HEK293 (cell line): ENCODE data around the gene PDE8B.

Experiments
- CTCF ChIA-PET: fragments of 350-600 bp; formaldehyde crosslinking; extraction: SDS; loops from one replicate; lab custom pipeline; 2021; ENCODE audit warnings: antibody characterized with exemption; lab: Yijun Ruan, JAX
- POLR2A ChIA-PET: fragments of 300-600 bp; formaldehyde crosslinking; extraction: SDS; loops from one replicate; lab custom pipeline; 2020; ENCODE audit warnings: antibody characterized with exemption, inconsistent platforms; lab: Yijun Ruan, JAX
- H3K27ac ChIP-seq: fragments of 200-500 bp; sonication (Bioruptor generic); 2 replicates; pipeline ENCODE4 v1.5.1; 2014; ENCODE audit warnings: low read depth, low read length, control low read depth, inconsistent platforms; ENCODE audit errors: extremely low read depth
- H3K36me3 ChIP-seq, 2 experiments: fragments of 200-500 bp in 1 of 2; sonication (Bioruptor generic) in 1 of 2; 1 replicate in 1 of 2; 2 replicates in 1 of 2; pipeline ENCODE4 v1.5.1; 2014 to 2017; ENCODE audit warnings: inconsistent platforms in 2 of 2, low read length in 2 of 2; ENCODE audit not compliant: control insufficient read depth in 2 of 2, insufficient read depth in 1 of 2
- H3K4me1 ChIP-seq: fragments of 200-500 bp; sonication (Bioruptor generic); 2 replicates; pipeline ENCODE4 v1.5.1; 2014; ENCODE audit warnings: mild to moderate bottlenecking, low read length, inconsistent platforms; ENCODE audit not compliant: control insufficient read depth, insufficient read depth
- H3K4me3 ChIP-seq: 2 replicates; pipeline ENCODE4 v1.5.1; 2011; ENCODE audit warnings: low read depth, mild to moderate bottlenecking, control low read depth, low read length, moderate library complexity
- H3K9me3 ChIP-seq: fragments of 200-500 bp; sonication (Bioruptor generic); 2 replicates; pipeline ENCODE4 v1.5.1; 2014; ENCODE audit warnings: low read depth, low read length, inconsistent platforms; ENCODE audit not compliant: control insufficient read depth, insufficient read depth
- KLF7 ChIP-seq: fragments of 450-650 bp; formaldehyde crosslinking; IDR thresholded peaks from 2 replicates; pipeline ENCODE4 v1.5.1; 2016; ENCODE audit warnings: missing biosample characterization, missing genetic modification characterization, borderline replicate concordance
- KLF8 ChIP-seq: fragments of 450-650 bp; formaldehyde crosslinking; IDR thresholded peaks from 2 replicates; pipeline ENCODE4 v1.5.1; 2016; ENCODE audit warnings: missing biosample characterization, missing genetic modification characterization
- SP2 ChIP-seq: fragments of 450-650 bp; formaldehyde crosslinking; IDR thresholded peaks from 2 replicates; pipeline ENCODE4 v1.5.1; 2016; ENCODE audit warnings: missing biosample characterization, missing genetic modification characterization
- SP7 ChIP-seq: fragments of 450-650 bp; formaldehyde crosslinking; IDR thresholded peaks from 2 replicates; pipeline ENCODE4 v1.5.1; 2016; ENCODE audit warnings: missing biosample characterization, missing genetic modification characterization
- ZBTB49 ChIP-seq: fragments of 450-650 bp; formaldehyde crosslinking; IDR thresholded peaks from 2 replicates; pipeline ENCODE4 v1.5.1; 2016; ENCODE audit warnings: missing biosample characterization, missing genetic modification characterization, low read depth
- ZNF311 ChIP-seq: fragments of 450-650 bp; formaldehyde crosslinking; IDR thresholded peaks from 2 replicates; pipeline ENCODE4 v1.5.1; 2017; ENCODE audit warnings: missing biosample characterization, missing genetic modification characterization, borderline replicate concordance
- ZNF354C ChIP-seq: fragments of 450-650 bp; formaldehyde crosslinking; IDR thresholded peaks from 2 replicates; pipeline ENCODE4 v1.5.1; 2016; ENCODE audit warnings: missing biosample characterization, missing genetic modification characterization, low read depth, borderline replicate concordance
- ZNF416 ChIP-seq: fragments of 450-650 bp; formaldehyde crosslinking; IDR thresholded peaks from 2 replicates; pipeline ENCODE4 v1.5.1; 2016; ENCODE audit warnings: missing biosample characterization, missing genetic modification characterization
- ZNF514 ChIP-seq: fragments of 450-650 bp; formaldehyde crosslinking; IDR thresholded peaks from 2 replicates; pipeline ENCODE4 v1.5.1; 2016; ENCODE audit warnings: missing biosample characterization, missing genetic modification characterization
- ZNF521 ChIP-seq: fragments of 450-650 bp; formaldehyde crosslinking; IDR thresholded peaks from 2 replicates; pipeline ENCODE4 v1.5.1; 2017; ENCODE audit warnings: missing biosample characterization, mild to moderate bottlenecking, missing genetic modification characterization
- ZNF544 ChIP-seq: fragments of 450-650 bp; formaldehyde crosslinking; IDR thresholded peaks from 2 replicates; pipeline ENCODE4 v1.5.0; 2017; ENCODE audit warnings: missing biosample characterization, missing genetic modification characterization
- ZNF600 ChIP-seq: fragments of 450-650 bp; formaldehyde crosslinking; IDR thresholded peaks from 2 replicates; pipeline ENCODE4 v1.5.1; 2016; ENCODE audit warnings: missing biosample characterization, missing genetic modification characterization
- ZNF660 ChIP-seq: fragments of 450-650 bp; IDR thresholded peaks from 2 replicates; pipeline ENCODE4 v1.5.1; 2018; ENCODE audit warnings: missing biosample characterization, mild to moderate bottlenecking, missing genetic modification characterization
- ZSCAN18 ChIP-seq: fragments of 450-650 bp; formaldehyde crosslinking; IDR thresholded peaks from 2 replicates; pipeline ENCODE4 v1.5.1; 2016; ENCODE audit warnings: missing biosample characterization, missing genetic modification characterization
- TF ChIP-seq, protein P1 (sequence below): fragments of 450-650 bp; formaldehyde crosslinking; conservative IDR thresholded peaks from 2 replicates; pipeline ENCODE4 v1.5.1; 2016; ENCODE audit warnings: low read depth, missing biosample characterization, missing genetic modification characterization
- TF ChIP-seq, protein P2 (sequence below): fragments of 450-650 bp; formaldehyde crosslinking; IDR thresholded peaks from 2 replicates; pipeline ENCODE4 v1.5.1; 2016; ENCODE audit warnings: missing biosample characterization, missing genetic modification characterization
- TF ChIP-seq, protein P3 (sequence below): fragments of 450-650 bp; formaldehyde crosslinking; IDR thresholded peaks from 2 replicates; pipeline ENCODE4 v1.5.1; 2016; ENCODE audit warnings: missing biosample characterization, missing genetic modification characterization
- TF ChIP-seq, protein P4 (sequence below): fragments of 450-650 bp; formaldehyde crosslinking; IDR thresholded peaks from 2 replicates; pipeline ENCODE4 v1.5.1; 2016; ENCODE audit warnings: missing biosample characterization, missing genetic modification characterization

PDE8B gene

DNA sequence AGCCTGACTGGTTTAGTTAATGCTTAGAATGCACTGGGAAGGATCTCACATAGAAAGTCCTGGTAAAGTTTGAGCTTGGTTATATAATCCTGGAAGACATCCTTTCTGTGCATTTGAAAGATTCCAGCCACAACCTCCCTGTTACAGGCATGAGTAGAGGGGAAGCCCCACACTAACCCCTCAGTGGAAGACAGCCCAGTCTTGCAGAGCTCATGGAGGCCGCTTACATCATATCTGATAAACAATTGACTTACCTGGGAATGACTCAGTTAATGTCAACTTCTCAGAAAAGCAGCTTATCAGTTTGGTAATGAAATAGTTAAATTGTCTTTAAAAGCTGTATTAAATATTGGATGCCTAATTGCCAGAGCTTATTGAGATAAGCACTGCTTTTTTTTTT, 28.1 kb upstream of the PDE8B start (continued):
- TF ChIP-seq, protein P1, sequence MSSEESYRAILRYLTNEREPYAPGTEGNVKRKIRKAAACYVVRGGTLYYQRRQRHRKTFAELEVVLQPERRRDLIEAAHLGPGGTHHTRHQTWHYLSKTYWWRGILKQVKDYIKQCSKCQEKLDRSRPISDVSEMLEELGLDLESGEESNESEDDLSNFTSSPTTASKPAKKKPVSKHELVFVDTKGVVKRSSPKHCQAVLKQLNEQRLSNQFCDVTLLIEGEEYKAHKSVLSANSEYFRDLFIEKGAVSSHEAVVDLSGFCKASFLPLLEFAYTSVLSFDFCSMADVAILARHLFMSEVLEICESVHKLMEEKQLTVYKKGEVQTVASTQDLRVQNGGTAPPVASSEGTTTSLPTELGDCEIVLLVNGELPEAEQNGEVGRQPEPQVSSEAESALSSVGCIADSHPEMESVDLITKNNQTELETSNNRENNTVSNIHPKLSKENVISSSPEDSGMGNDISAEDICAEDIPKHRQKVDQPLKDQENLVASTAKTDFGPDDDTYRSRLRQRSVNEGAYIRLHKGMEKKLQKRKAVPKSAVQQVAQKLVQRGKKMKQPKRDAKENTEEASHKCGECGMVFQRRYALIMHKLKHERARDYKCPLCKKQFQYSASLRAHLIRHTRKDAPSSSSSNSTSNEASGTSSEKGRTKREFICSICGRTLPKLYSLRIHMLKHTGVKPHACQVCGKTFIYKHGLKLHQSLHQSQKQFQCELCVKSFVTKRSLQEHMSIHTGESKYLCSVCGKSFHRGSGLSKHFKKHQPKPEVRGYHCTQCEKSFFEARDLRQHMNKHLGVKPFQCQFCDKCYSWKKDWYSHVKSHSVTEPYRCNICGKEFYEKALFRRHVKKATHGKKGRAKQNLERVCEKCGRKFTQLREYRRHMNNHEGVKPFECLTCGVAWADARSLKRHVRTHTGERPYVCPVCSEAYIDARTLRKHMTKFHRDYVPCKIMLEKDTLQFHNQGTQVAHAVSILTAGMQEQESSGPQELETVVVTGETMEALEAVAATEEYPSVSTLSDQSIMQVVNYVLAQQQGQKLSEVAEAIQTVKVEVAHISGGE (tag by site-specific recombination) = no peak
- TF ChIP-seq, protein P2, sequence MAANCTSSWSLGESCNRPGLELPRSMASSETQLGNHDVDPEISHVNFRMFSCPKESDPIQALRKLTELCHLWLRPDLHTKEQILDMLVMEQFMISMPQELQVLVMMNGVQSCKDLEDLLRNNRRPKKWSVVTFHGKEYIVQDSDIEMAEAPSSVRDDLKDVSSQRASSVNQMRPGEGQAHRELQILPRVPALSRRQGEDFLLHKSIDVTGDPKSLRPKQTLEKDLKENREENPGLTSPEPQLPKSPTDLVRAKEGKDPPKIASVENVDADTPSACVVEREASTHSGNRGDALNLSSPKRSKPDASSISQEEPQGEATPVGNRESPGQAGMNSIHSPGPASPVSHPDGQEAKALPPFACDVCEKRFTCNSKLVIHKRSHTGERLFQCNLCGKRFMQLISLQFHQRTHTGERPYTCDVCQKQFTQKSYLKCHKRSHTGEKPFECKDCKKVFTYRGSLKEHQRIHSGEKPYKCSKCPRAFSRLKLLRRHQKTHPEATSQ (tag by site-specific recombination) = no peak
- TF ChIP-seq ZNF544 (tag by site-specific recombination) = no peak

DNA sequence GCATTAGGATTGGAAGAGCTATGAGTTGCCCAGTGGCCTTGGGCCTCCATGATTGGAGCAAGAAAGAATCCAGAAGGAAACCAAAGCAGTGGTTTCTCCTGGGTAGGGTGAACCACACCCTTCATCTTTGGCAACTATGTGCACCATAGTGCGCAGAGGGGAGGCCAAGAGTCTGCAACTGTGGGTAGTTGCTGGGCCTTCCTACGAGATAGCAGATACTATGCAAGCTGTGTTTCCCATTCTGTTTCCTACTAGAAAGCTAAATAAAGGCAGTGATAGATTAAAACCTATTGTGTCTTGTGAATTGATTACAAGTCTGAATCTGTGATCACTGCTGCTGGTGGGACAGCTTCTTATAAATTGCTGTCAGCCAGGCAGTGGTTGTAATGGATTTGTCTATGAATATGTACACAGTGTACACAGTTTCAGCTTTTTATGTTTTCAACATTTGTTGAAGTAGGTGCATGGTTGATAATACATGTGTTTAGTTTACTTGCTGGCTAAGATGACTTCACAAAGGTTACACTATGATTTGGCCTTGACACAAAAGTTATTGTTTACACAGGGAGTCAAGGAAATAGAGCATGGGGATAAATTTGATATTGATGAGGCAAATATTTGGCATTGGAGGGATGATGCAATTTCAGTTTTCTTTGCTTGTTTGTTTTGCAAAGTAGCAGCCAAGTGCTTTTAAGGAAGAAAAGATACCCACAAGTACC, 23.7 kb upstream of the PDE8B start:
- no peak overlapping the region for H3K4me3 ChIP-seq
- H3K4me1 ChIP-seq = no peaks in the 10 kb centered on the region
- no peak overlapping the region for H3K27ac ChIP-seq
- CTCF ChIA-PET = no interaction called here
- TF ChIP-seq ZSCAN18 (tag by site-specific recombination) = no peak
- no peak for TF ChIP-seq ZNF416 (tag by site-specific recombination)
- TF ChIP-seq SP2 (tag by site-specific recombination) = no peak
- TF ChIP-seq, all 188 proteins: peak for 0
- no peaks in the 10 kb centered on the region for H3K9me3 ChIP-seq
- H3K36me3 ChIP-seq = no peaks in the 10 kb centered on the region
- POLR2A ChIA-PET = no interaction called here

- ChIA-PET POLR2A (no interaction called here), CTCF (no interaction called here)
- H3K4me3 ChIP-seq = no peak overlapping the region
- no peak overlapping the region for H3K27ac ChIP-seq
- no peaks in the 10 kb centered on the region for H3K9me3 ChIP-seq
- no peaks in the 10 kb centered on the region for H3K36me3 ChIP-seq
- H3K4me1 ChIP-seq = no peaks in the 10 kb centered on the region
- TF ChIP-seq SP7 (tag by site-specific recombination) = no peak
- TF ChIP-seq ZNF354C (tag by site-specific recombination) = no peak
- TF ChIP-seq ZNF311 = no peak
- TF ChIP-seq ZNF660 (tag by site-specific recombination) = no peak
- TF ChIP-seq, protein P3, sequence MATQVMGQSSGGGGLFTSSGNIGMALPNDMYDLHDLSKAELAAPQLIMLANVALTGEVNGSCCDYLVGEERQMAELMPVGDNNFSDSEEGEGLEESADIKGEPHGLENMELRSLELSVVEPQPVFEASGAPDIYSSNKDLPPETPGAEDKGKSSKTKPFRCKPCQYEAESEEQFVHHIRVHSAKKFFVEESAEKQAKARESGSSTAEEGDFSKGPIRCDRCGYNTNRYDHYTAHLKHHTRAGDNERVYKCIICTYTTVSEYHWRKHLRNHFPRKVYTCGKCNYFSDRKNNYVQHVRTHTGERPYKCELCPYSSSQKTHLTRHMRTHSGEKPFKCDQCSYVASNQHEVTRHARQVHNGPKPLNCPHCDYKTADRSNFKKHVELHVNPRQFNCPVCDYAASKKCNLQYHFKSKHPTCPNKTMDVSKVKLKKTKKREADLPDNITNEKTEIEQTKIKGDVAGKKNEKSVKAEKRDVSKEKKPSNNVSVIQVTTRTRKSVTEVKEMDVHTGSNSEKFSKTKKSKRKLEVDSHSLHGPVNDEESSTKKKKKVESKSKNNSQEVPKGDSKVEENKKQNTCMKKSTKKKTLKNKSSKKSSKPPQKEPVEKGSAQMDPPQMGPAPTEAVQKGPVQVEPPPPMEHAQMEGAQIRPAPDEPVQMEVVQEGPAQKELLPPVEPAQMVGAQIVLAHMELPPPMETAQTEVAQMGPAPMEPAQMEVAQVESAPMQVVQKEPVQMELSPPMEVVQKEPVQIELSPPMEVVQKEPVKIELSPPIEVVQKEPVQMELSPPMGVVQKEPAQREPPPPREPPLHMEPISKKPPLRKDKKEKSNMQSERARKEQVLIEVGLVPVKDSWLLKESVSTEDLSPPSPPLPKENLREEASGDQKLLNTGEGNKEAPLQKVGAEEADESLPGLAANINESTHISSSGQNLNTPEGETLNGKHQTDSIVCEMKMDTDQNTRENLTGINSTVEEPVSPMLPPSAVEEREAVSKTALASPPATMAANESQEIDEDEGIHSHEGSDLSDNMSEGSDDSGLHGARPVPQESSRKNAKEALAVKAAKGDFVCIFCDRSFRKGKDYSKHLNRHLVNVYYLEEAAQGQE = no peak
- TF ChIP-seq, protein P4, sequence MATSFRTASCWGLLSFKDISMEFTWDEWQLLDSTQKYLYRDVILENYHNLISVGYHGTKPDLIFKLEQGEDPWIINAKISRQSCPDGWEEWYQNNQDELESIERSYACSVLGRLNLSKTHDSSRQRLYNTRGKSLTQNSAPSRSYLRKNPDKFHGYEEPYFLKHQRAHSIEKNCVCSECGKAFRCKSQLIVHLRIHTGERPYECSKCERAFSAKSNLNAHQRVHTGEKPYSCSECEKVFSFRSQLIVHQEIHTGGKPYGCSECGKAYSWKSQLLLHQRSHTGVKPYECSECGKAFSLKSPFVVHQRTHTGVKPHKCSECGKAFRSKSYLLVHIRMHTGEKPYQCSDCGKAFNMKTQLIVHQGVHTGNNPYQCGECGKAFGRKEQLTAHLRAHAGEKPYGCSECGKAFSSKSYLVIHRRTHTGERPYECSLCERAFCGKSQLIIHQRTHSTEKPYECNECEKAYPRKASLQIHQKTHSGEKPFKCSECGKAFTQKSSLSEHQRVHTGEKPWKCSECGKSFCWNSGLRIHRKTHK (tag by site-specific recombination) = no peak
- no peak for TF ChIP-seq ZNF600 (tag by site-specific recombination)
- no peak for TF ChIP-seq KLF8 (tag by site-specific recombination)
- TF ChIP-seq ZBTB49 (tag by site-specific recombination) = no peak
- no peak for TF ChIP-seq KLF7 (tag by site-specific recombination)
- no peak for TF ChIP-seq ZNF521 (tag by site-specific recombination)
- TF ChIP-seq ZNF514 = no peak
Observed at GRCh38 chr5:77189421-77189820, 21.1 kb upstream of the PDE8B start.
